Retinal pigment epithelial cell (primary cell): Measurements from ENCODE around the gene IMPG1.
"Not testable (repeated sequence)": the region's sequence is repeated elsewhere in the genome, so short reads cannot be mapped to it uniquely, and the experiment has no call there.

ENCODE experiments used
- DNase-seq: peaks from one replicate; pipeline ENCODE4 v3.0.0-alpha.2; 2010; ENCODE audit warnings: low read depth
- H3K4me3 ChIP-seq: 2 replicates; pipeline ENCODE4 v1.5.1; 2011; ENCODE audit warnings: mild to moderate bottlenecking, low read length, control low read depth, moderate library complexity
- CTCF ChIP-seq: conservative IDR thresholded peaks from 2 replicates; pipeline ENCODE4 v1.5.1; 2011; ENCODE audit warnings: low read depth, low read length, control low read depth, inconsistent platforms

Gene IMPG1

GRCh38 chr6:75931011-75931680 is 141.3 kb downstream of the IMPG1 start:
- H3K4me3 ChIP-seq = no peak overlapping the region
- TF ChIP-seq CTCF = no peak
- DNase-seq = no peak

GRCh38 chr6:75926293-75927168 is 145.9 kb downstream of the IMPG1 start:
- TF ChIP-seq CTCF = no peak
- H3K4me3 ChIP-seq = no peak overlapping the region
- no peak for DNase-seq

GRCh38 chr6:75922226-75922625 is 150.2 kb downstream of the IMPG1 start:
- H3K4me3 ChIP-seq = no peak overlapping the region
- no peak for TF ChIP-seq CTCF
- DNase-seq = no peak

- H3K4me3 ChIP-seq = no peak overlapping the region
- no peak for DNase-seq
- no peak for TF ChIP-seq CTCF
Measured at GRCh38 chr6:75913040-75913439, 159.4 kb downstream of the IMPG1 start.

GRCh38 chr6:75907444-75907843 is 165.0 kb downstream of the IMPG1 start:
- no peak for DNase-seq
- H3K4me3 ChIP-seq = no peak overlapping the region
- TF ChIP-seq CTCF = no peak

GRCh38 chr6:75906871-75907270 is 165.6 kb downstream of the IMPG1 start:
- H3K4me3 ChIP-seq = no peak overlapping the region
- no peak for TF ChIP-seq CTCF
- no peak for DNase-seq

GRCh38 chr6:75905129-75905528 is 167.3 kb downstream of the IMPG1 start:
- not testable (repeated sequence) for H3K4me3 ChIP-seq, DNase-seq

- DNase-seq, H3K4me3 ChIP-seq: not testable (repeated sequence)
Measured at GRCh38 chr6:75900216-75900615, 172.2 kb downstream of the IMPG1 start.
